Measurements from ENCODE around the gene ATF6B. TPM values are rescaled to one million over a fixed set of nuclear protein-coding genes. Genes with fewer than 3 reads are reported as not detected.

ATF6B gene
- total and polyA plus RNA-seq, 2 of the 8 experiments (the other 6 are each of a cell fraction or from before 2014, with no cell fraction given) = 38.1 to 42.2 TPM

GRCh38 chr6:32089082-32089828 is 38.8 kb downstream of the ATF6B start:
- peaks cover 0 to 16% (median 7%) of the 10 kb centered on the region in 4 experiments; a peak in 5 of 7 replicates for H3K4me1 ChIP-seq (replicated peaks in 1 of 4; ENCODE audit: control insufficient read depth in 3 of 4, insufficient read depth in 4 of 4, low read length in 3 of 4)
- POLR2A ChIA-PET (ENCODE audit: partially characterized antibody) = interaction anchor here (1.2 kb wide), 1 partner anchor 63 kb away, joined by 3 read pairs; the partner anchor contains the start of gene PRRT1
- H3K79me1 ChIP-seq (ENCODE audit: low read depth, low read length) = no peaks in the 10 kb centered on the region
- 88% methylated on average over 9 of the region's 10 CpGs; no CpG with 5 or more reads in 1 of the 2 experiments for WGBS, 2 experiments (ENCODE audit: extremely low coverage in 1 of 2, insufficient coverage in 1 of 2, insufficient read length in 1 of 2, insufficient replicate concordance in 2 of 2, low coverage in 1 of 2, low lambda C conversion rate in 2 of 2, missing lambda C conversion rate in 1 of 2)
- no peak overlapping the region for H3K4ac ChIP-seq (replicated peaks; ENCODE audit: insufficient read length, low read depth, low read length)
- no peak overlapping the region for H3K18ac ChIP-seq (ENCODE audit: extremely low read depth, low read length)
- no peak overlapping the region for H3K4me2 ChIP-seq (ENCODE audit: insufficient read depth in 1 of 2, low read depth in 2 of 2, low read length in 2 of 2)
- no peaks in the 10 kb centered on the region for H3K79me2 ChIP-seq (ENCODE audit: control insufficient read depth in 1 of 2, insufficient read depth in 2 of 2, low read length in 2 of 2)
- H2BK5ac ChIP-seq (ENCODE audit: low read depth, low read length) = no peak overlapping the region
- no peak overlapping the region for H4K5ac ChIP-seq (ENCODE audit: insufficient read length, low read depth, low read length)
- CTCF ChIA-PET (ENCODE audit: partially characterized antibody) = interaction anchor here (0.6 to 7.5 kb wide), 9 partner anchors 9 to 1295 kb away, joined by 3 to 61 read pairs (median 4); no protein-coding TSS in a partner anchor
- no peak overlapping the region for H3K23ac ChIP-seq (ENCODE audit: insufficient read length)
- H3K9me3 ChIP-seq (ENCODE audit: insufficient read depth in 2 of 2, low read depth in 1 of 2, low read length in 1 of 2) = no peaks in the 10 kb centered on the region
- H2BK120ac ChIP-seq (replicated peaks; ENCODE audit: low read depth, low read length) = no peak overlapping the region
- H4K8ac ChIP-seq (ENCODE audit: extremely low read depth, insufficient read depth, low read length) = no peak overlapping the region
- H4K91ac ChIP-seq (replicated peaks; ENCODE audit: insufficient read length, low read length) = no peak overlapping the region
- no peak overlapping the region for H3K27ac ChIP-seq (ENCODE audit: low read depth, low read length)
- no peak overlapping the region for H3K9ac ChIP-seq (replicated peaks in 1 of 4; ENCODE audit: extremely low read depth in 1 of 4, low read depth in 3 of 4, low read length in 3 of 4)
- DNase-seq (ENCODE audit: low read depth in 1 of 2, low spot score in 2 of 2) (no peak), FAIRE-seq (no peak)
- H2BK15ac ChIP-seq (ENCODE audit: low read length) = no peak overlapping the region
- H3K14ac ChIP-seq (ENCODE audit: insufficient read length) = no peak overlapping the region
- TF ChIP-seq KDM1A (IDR thresholded peaks at IDR 0.05; ENCODE audit: borderline replicate concordance, low read length) (no peak), CBX8 (IDR thresholded peaks at IDR 0.05; ENCODE audit: borderline replicate concordance, low read depth, low read length) (no peak)
- no peak overlapping the region for H2AFZ ChIP-seq (ENCODE audit: low read length)
- no peaks in the 10 kb centered on the region for H4K20me1 ChIP-seq (replicated peaks in 1 of 2; ENCODE audit: control insufficient read depth in 1 of 2, insufficient read depth in 2 of 2, low read length in 2 of 2)
- no peaks in the 10 kb centered on the region for H3K36me3 ChIP-seq (ENCODE audit: control insufficient read depth in 2 of 4, insufficient read depth in 4 of 4, low read length in 3 of 4)
- 0 out of 2 replicates have a peak overlapping the region, but pooled peaks have one; percentile 87 for H2BK12ac ChIP-seq (ENCODE audit: low read depth, low read length)
- H3K4me3 ChIP-seq (ENCODE audit: extremely low read depth in 1 of 4, insufficient read depth in 2 of 4, low read depth in 3 of 4, low read length in 4 of 4) = no peak overlapping the region
- no peak overlapping the region for H2BK20ac ChIP-seq (ENCODE audit: low read length)
- no peak overlapping the region for H3K56ac ChIP-seq (replicated peaks; ENCODE audit: insufficient read length, low read depth, low read length)
- H3K23me2 ChIP-seq (ENCODE audit: low read depth, low read length) = no peaks in the 10 kb centered on the region; the same call in 1 of the 2 replicates
- no peak overlapping the region for H2AK5ac ChIP-seq (ENCODE audit: low read depth, low read length)
- peaks cover 0 to 13% (median 11%) of the 10 kb centered on the region in 4 experiments; a peak in 5 of 7 replicates for H3K27me3 ChIP-seq (replicated peaks in 1 of 4; ENCODE audit: control insufficient read depth in 3 of 4, extremely low read depth in 1 of 4, insufficient read depth in 3 of 4, low read length in 3 of 4)

Data from H1 (cell line).